GM13977 (cell line): ENCODE measurements around the gene SLC13A2.
A peak's percentile ranks its signal among the peaks of the same experiment; 100 is the strongest.
"Not testable (repeated sequence)": the region's sequence is repeated elsewhere in the genome, so short reads cannot be mapped to it uniquely, and the experiment has no call there.

ENCODE experiments used
- DNase-seq: peaks from one replicate; pipeline ENCODE4 v3.0.0; 2012; ENCODE audit warnings: low spot score
- in situ Hi-C: fragments of 300-500 bp; cut with MboI; formaldehyde crosslinking; loops from one replicate; pipeline ENCODE4 v1.12.0; 2022; ENCODE audit warnings: low sequenced_read_pairs, low pct_unique_long_range_greater_than_20kb, mixed read lengths, inconsistent platforms; ENCODE audit not compliant: unreplicated experiment
- TF ChIP-seq, protein P1 (sequence below): IDR thresholded peaks from 2 replicates; pipeline ENCODE4 v1.5.1; 2012; ENCODE audit warnings: mild to moderate bottlenecking, control low read depth; ENCODE audit not compliant: insufficient read depth; ENCODE audit errors: extremely low read depth, missing control alignments

The SLC13A2 gene, protein sequence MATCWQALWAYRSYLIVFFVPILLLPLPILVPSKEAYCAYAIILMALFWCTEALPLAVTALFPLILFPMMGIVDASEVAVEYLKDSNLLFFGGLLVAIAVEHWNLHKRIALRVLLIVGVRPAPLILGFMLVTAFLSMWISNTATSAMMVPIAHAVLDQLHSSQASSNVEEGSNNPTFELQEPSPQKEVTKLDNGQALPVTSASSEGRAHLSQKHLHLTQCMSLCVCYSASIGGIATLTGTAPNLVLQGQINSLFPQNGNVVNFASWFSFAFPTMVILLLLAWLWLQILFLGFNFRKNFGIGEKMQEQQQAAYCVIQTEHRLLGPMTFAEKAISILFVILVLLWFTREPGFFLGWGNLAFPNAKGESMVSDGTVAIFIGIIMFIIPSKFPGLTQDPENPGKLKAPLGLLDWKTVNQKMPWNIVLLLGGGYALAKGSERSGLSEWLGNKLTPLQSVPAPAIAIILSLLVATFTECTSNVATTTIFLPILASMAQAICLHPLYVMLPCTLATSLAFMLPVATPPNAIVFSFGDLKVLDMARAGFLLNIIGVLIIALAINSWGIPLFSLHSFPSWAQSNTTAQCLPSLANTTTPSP

DNA sequence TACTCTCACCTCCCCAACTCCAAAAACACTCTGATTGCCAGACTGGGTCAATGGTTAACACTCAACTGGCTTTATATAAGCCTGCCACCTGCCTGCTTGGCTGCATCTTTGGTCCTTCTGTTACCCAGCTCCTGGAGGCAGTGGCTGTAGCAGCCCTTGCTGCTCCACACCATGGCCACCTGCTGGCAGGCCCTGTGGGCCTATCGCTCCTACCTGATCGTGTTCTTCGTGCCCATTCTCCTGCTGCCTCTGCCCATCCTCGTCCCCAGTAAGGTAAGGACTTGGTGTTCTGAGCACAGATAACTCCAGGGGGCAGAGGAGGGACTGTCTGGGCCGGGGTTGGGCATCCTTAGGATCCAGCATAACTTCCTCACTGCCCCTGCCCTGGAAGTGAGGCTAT, at the start of gene SLC13A2:
Gene SLC13A2 (plus strand): TSS at position 103 of the 400 bp plus-strand sequence. CDS start 69 bp downstream, at position 172.
- DNase-seq, result no peak
- in situ Hi-C loops, result no loop called here
- TF ChIP-seq, protein P1, sequence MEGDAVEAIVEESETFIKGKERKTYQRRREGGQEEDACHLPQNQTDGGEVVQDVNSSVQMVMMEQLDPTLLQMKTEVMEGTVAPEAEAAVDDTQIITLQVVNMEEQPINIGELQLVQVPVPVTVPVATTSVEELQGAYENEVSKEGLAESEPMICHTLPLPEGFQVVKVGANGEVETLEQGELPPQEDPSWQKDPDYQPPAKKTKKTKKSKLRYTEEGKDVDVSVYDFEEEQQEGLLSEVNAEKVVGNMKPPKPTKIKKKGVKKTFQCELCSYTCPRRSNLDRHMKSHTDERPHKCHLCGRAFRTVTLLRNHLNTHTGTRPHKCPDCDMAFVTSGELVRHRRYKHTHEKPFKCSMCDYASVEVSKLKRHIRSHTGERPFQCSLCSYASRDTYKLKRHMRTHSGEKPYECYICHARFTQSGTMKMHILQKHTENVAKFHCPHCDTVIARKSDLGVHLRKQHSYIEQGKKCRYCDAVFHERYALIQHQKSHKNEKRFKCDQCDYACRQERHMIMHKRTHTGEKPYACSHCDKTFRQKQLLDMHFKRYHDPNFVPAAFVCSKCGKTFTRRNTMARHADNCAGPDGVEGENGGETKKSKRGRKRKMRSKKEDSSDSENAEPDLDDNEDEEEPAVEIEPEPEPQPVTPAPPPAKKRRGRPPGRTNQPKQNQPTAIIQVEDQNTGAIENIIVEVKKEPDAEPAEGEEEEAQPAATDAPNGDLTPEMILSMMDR, result no peak

DNA sequence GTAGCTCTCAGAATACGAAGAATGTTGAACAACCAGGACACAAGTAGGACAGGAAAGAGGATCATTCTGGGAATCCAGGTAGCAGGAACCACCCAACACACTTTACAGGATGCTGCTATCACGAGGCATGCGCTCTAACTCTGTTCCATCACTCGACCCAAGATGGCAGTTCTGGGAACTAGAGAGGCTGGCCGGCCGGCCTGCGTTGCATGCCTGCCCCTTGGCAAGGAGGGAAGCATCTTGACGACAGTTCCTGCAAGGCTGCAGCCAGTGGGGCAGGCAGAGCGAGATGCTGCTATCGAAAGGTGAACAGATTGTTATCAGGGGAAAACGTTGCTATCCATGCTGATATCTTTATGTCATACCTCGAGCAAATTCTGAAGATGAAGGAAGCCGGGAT, 48.2 kb upstream of the SLC13A2 start:
- TF ChIP-seq, protein P1, result no peak
- in situ Hi-C loops, result no loop called here
- DNase-seq, result no peak

DNA sequence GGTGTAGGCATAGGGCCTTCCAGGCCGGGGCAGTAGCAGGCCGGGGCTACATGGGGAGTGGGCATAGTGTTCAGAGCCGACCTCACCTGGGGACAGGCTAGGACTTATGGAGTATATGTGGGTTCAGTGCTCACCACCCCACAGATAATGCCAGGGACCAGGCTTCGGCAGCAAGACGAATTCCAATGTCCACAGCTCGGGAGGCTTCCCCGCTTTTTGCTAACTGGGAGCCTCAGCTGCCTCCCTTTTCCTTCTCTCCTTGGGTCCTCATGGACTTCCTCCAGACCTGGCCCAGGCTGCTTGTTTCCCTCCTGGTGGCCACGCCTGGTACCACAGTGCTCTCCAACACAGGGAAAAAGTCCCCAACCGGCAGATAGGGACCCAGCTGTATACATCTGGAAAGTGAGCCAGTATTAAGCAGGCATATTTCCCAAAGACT, 47.3 kb upstream of the SLC13A2 start:
- TF ChIP-seq, protein P1, result peak; percentile 5
- in situ Hi-C loops, result no loop called here
- DNase-seq, result no peak

DNA sequence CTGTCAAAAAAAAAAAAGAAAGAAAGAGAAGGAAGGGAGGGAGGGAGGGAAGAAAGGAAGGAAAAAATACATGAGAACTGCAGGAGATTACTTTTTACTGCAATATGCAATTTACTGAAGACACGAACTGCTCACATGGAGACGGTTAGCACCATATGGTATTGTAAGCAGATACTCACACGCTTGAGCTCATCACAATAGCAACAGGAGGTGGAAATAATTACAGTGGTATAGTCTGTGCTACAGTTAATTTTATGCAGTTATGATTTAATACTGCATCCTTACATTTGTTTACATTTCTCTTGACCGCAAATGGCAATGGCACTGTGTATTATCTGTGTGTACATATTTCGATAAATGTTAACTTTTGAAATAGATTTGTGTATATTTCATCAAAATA, 46.1 kb upstream of the SLC13A2 start:
- TF ChIP-seq, protein P1, result no peak
- no peak for DNase-seq
- in situ Hi-C loops, result no loop called here

DNA sequence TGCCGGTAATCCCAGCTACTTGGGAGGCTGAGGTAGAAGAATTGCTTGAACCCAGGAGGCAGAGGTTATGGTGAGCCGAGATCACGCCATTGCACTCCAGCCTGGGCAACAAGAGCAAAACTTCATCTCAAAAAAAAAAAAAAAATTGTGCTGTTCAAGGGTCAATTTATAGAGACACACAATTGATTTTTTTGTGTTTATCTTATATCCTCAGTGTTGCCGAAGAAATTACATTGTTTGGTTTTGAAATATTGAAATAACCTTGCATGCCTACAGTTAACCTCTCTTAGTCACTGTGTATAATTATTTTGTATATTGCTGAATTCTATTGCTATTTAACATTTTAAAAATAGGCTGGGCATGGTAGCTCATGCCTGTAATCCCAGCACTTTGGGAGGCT, 45.5 kb upstream of the SLC13A2 start:
- in situ Hi-C loops, DNase-seq: not testable (repeated sequence)

DNA sequence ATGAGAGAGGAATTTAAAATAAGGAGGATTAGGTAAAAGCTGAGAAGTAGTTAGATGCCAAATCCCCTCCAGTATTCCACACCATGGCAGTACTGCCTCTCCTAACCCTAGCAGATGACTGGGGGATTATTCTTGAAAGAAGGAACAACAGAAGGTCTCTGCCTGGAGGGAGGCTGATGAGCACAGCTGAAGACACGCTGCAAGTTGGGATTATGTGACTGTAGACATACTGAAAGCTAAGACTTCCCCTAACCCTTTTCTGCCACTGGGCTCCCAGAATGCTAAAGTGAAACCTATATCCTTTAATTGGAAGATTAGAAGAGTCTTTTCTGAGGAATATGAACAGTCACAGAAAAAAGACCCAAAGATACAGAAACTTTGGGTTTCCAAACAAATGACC, 39.7 kb upstream of the SLC13A2 start:
- in situ Hi-C loops, result no loop called here
- TF ChIP-seq, protein P1, result no peak
- DNase-seq, result no peak

DNA sequence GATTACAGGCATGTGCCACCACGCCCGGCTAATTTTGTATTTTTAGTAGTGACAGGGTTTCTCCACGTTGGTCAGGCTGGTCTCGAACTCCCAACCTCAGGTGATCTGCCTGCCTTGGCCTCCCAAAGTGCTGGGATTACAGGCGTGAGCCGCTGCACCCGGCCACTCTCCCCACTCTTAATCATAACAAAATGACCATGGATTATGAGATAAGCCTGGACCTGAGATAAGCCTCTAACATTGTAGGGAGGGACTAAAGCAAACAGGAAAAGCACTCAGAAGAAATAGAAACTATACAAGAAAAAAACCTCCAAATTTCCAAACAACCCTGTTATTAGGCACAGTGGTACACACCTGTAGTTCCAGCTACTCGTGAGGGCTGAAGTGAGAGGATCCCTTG, 39.1 kb upstream of the SLC13A2 start:
- DNase-seq, in situ Hi-C loops: not testable (repeated sequence)
